Ramos (cell line): ENCODE results near the gene CHN2.
"Not testable (repeated sequence)": the region's sequence is repeated elsewhere in the genome, so short reads cannot be mapped to it uniquely, and the experiment has no call there.

Source experiments
- in situ Hi-C: fragments of 300-500 bp; cut with MboI; formaldehyde crosslinking; loops from one replicate; pipeline ENCODE4 v1.14.3; 2022; ENCODE audit warnings: low sequenced_read_pairs; ENCODE audit not compliant: unreplicated experiment

Gene CHN2

DNA sequence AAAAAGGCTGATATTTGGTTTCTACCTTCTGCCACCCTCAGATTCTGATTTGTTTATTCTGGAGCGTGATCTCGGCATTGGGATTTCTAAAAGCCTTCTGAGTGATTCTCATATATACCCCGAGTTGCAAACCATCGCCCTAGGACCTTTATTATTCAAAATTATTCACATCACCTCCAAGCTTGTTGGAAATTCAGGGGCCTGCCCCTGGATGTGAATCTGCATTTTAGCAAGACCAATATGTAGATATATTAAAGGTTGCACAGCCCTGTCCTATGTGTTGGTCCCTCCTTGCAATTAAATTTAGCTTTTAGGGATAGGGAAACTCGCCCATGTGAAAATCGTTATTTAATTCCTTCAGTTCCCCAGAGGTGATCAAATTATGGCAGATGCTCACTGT, 9.0 kb upstream of the CHN2 start:
- in situ Hi-C loops: no loop called here

DNA sequence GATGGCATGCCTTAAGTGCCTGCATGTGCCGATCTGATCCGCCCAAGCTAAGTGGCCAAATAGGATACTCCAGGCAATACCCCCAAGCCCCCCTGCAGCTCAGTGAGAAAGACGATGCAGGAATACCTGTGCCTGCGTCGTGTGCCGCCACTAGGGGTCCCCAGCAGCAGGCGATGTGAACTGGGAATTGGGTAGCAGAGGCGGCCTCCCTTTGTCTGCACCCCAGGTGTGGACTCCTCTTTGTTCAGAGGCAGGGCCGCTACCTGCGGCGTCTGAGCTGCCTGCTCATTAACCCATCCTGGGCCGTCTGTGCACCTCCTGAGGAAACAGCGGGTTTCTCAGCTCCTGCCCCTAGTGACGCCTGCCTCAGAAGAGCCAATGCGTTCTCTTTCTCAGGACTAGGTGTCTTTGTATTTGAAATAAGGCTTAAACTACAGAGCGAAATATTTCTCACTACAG, 4.8 kb upstream of the CHN2 start:
- in situ Hi-C loops: no loop called here

DNA sequence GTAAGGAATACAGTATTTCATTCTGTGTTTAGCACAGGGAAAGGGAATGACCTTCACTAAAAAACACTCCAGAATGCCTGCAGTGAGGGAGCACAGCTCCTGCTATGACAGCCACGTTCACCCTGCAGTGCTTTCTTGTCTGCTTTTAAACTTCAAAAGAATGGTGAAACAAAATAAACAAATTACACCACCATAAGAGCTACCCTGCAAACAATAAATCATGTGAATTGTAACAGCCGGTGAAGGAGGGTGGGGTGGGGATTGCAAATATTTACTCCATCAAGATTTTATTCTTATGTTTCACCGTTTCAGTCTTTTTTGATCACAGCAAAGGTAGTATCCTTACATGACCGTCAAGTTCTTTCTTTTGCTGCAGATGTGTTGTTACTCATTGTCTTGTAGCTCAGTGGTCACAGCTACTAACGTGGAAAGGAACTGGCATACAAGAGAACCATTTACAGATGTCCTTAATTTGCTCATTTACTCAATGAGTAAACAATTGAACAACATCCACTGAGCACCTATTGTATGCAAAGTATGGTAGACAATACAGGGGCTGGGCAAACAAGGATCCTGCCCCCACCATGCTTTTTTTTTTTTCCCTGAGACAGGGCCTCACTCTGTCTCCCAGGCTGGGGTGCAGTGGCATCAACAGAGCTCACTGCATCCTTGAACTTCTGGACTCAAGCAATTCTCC, 4.1 kb upstream of the CHN2 start:
- in situ Hi-C loops: no loop called here

DNA sequence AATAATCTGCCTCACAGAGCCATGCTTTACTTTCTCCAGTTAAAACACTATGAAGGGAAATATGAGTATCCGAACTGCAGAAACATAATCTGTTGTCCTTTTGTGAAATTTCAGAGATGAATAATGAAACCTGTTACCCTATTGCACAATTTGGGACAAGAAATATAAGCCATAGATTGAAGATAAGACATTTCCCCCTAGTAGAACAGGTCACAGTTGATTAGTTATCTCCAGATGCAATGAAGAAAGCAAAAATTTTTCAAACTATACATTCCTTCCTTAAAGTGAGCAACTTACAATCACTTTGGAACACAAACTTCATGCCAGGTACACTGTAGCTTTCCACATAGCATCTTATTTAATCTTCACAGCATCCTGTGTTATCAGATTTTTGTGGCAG, 2.3 kb upstream of the CHN2 start:
- in situ Hi-C loops: no loop called here

DNA sequence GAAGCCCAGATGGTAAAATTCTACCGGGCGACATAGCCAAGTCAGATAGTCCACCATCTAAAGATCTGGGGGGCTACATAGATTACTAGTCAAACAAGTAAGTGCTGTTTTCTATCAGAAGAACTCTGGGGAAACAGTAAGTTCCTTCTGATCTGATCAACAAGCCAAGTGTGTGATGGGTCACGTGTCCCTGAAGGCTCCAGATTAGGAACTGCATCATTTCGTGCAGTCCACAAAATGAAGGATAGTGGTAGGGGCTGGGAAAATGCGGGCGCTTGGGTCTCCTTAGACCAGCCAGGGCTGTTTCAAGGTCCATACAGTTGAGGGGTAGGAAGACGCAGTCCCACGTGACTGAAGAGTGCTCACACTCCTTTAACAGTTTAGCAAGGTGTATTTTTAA, 1.8 kb upstream of the CHN2 start:
- in situ Hi-C loops: no loop called here

DNA sequence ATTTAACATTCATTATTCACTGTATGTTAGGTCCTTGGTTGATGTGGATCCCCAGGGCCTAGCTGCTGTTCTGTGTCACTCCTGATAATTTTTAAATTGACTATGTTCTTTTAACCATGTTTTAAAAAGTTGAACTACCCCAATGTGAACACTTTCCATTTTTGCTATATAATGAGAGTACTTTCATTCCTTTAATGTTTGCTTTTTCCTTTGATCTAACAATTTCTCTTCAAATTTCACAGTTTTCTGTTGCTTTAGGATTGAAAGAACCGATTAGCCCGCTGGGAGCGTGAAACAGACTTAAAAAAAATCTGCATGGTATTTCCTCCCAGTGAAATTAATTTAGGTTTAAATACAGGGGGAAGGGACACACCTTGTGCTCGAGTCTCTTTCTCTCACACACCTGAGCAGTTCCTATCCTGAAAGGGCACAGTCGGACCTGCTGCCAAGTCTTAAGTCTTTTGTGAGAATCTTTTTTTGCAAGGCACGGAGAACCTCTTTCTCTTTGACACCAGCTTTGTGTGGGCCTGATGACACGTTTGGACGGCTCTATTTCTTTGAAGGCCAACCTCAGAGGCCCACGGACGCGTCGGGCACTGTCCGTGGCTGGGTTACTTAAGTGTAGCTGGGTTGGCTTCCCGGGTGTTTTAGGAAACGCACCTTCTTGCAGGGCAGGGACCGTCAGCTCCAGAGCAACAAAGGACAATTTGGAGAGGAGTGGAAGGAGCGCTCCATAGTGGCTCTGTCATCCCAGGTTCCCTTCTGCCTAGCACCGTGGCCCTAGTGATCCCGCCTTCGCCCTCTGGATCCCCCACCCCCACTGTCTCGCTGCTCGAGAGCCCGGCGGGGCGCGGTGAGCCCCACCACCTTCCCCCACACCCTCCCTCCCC, 1.0 kb upstream of the CHN2 start:
- in situ Hi-C loops: no loop called here

DNA sequence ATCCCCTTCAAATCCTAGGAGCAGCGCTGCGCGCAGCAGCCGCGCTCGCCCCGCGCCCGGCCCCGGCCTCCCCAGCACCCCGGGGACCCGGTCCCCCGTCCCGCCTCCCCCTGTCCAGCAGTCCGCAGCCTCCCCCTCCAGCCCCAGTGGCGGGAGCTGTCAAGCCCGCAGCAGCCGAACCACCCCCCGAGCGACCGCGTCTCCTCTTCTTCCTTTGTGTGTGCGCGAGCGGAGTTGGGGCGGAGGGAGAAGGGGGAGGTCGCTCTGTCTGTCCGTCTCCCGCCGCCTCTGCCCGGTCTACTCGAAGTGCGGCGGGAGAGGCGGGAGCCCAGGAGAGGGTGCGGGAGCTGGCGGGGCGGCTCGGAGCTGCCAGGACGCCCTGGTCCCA, 375 bp upstream of the CHN2 start:
- in situ Hi-C loops: no loop called here

DNA sequence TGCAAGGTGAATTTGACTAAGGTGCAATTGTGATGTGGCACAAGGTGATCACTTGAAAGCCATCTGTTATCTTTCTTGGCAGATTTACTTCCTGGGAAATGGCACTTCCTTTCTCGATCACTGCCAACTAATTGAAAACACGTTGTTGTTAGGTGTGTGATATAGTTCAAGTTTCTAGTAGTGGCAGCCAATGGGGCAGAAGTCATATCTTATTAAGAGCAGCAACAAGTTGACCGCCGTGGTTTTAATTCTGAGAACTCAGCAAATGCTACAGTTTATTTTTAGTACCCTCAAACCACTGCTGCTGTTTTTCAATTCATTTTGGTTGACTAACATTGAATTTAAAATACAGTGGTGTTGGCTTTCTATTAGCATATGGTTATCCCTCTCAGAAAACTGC, 1.6 kb downstream of the CHN2 start:
- in situ Hi-C loops: no loop called here

DNA sequence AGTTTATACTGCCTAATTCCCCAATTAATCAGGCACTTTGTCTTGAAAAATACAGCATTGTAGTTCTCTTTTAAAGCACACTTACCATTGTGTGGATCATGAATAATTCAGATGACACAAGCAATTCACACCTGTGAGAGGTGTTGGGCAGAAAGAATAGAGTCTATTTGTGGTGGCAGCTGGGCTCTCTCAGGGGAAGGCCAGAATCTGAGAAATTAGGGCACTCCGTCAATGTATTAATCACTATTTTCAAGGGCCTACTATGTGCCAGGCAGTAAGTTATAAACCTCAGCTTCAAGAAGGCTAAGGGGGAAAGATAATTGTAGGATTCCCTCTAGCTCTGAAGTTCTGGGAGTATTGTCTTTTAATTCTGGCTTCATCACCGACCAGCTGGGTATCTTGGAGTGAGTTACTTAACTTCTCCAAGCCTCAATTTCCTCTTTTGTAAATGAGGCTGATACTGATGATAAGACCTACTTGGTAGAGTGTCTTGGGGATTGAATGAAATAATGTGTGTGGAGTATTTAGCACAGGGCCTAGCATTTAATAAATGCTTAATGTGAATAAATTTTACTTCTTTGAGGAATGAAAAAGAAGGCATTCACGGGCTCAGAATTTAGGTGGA, 2.5 kb downstream of the CHN2 start:
- in situ Hi-C loops: no loop called here

DNA sequence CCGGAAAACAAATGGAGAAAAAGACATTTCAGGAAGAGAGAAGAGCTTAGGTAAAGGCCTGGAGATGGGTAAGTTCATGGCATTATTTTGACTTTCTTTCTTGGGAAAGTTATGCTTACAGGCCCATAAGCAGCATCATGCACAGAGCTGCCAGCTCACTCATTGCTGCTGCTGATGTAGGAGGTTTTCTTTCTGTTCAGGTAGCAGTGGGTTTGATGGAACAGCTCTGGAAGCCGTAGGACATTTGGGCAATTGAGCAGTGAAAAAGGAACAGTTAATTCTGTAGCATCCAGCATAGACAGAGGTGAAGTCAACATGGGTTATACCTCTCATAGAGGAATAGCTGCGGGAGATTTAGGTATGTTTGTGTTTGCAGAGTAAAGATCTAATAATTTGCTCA, 3.3 kb downstream of the CHN2 start:
- in situ Hi-C loops: no loop called here

DNA sequence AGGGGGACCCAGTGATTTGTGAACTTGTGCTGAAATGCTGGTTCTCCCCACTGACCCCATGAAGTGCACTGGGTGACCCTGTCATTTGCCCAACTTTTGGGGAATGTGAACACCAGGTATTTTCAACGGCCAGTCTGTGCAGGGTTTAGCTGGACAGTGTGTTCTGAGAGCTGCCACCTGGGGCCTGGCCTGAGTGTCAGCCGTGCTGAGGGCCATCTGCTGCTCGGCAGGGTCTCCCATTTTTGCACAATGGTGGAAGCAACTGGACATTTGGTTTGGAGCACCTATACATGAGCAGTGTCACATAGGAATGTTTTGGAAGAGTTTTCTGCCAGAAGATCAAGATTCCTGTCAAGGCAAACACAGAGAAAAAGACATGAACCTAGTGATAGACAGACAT, 5.2 kb downstream of the CHN2 start:
- in situ Hi-C loops: no loop called here

DNA sequence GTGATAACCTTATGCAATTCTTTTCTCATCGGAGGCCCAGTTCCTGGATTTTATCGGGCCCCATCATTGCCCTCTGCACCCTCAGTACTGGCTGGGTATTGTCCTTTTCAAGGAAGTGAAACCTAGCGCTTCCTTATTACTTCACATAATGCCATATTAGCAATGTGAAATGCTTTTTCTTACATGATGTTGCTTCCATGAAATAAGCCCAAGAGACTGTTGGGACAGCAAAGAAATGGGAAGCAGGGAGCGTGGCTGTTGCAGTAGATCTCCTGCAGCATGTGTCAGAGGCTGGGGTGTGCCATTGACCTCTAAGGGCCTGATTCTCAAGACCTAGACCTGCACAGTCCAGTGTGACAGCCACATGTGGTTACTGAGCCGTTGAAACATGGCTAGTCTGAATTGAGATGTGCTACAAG, 8.1 kb downstream of the CHN2 start:
- in situ Hi-C loops: no loop called here

DNA sequence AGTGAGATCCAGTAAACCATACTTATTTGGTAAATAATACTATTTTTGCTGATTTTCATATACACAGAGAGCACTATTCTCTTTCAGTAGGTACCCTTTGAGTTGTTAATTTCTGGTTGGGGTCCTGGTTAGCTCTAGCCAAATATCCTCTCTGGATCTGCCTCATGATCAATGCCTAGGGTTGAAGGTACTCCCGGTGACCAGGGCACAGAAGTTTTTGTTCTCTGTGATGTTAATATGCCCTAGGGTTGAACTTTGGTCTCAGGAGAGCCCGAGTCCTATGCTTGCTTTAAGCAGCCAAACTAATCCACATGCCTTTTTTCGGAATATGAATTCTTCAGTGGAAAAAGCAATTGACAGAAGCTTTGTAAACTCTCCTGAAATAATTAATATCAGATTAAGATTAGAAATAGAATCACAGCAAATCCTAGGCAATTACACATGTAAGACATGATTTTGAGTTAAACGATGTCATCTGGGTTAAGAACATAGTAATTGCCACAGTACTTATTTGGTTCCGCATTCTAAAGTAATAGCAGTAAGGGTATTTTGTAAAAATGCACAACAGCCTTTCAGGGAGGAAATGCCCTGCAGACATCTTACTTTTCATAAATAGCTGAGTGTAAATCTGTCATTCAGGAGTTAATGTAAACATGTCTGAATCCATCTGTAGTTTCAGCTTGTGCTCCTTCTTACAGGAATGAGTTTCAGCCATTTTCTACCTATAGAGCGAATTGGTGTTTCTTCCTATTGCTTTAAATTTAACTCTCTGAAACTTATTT, 10.1 kb downstream of the CHN2 start:
- in situ Hi-C loops: no loop called here

DNA sequence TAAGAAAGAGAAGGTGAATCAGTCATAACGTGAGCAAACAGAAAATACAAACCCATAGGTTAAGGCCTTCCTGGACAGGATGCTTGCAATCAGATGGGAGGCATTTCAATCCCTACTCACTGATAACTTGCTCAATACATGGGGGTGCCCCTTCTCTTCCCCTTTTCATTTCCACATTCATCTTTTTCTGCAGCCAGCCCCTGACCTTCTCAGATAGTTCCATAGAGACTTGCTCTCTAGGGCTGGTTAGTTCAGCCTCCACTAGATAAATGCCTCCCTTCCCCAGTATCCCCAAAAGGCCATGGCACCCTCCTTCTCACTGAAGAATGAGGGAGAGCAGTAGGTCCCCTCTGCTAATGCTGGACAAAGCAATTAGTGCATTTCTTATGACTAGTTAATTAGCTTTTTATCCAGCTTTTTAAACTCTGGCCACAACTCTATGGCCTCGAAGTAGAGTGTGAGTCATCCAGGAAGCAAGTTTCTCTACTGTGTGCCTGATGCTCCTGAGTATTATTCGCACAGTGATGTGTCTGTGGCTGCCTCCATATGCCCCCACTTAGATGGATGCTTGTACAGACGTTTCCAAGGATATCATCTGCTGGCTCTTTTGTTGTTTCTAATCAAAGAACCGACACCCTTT, 12.7 kb downstream of the CHN2 start:
- in situ Hi-C loops: no loop called here

DNA sequence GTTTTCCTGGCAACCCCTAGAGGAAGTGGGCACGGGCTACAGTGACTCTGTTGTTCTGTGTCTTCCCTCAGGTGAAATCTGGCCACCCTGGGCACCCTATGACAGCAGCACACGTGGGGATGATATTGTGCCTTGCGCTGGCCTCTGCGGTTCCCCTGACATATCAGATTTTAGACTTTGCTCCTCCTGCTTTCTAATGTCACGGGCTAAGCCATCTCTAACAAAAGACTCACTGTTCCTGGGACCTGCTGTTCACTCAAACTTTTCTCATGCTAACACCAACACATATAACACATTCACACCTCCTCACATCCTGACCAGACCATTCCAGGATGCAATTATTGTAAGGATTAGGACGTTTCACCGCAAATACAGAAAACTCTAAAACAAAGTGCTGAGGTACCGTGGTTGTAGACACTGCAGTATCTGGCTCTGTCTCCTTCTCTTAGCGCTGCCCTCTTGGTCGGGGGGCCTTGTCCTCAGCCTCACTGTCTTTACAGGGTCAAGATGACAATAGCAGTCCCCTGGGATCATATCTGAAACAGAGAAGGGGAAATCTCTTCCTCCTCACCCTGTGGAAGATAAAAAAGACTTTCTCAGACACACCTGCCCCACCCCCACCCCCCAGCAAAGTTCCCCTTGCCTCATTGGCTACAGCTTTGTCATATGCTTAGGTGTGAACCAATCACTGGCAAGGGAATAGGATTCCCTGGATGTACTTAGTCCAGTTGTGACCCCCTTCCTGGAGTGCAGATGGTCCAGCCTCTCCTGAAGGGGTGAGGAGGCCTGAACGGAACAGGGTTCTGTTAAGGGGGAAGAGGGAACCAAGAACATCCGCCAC, 14.1 kb downstream of the CHN2 start:
- in situ Hi-C loops: no loop called here

DNA sequence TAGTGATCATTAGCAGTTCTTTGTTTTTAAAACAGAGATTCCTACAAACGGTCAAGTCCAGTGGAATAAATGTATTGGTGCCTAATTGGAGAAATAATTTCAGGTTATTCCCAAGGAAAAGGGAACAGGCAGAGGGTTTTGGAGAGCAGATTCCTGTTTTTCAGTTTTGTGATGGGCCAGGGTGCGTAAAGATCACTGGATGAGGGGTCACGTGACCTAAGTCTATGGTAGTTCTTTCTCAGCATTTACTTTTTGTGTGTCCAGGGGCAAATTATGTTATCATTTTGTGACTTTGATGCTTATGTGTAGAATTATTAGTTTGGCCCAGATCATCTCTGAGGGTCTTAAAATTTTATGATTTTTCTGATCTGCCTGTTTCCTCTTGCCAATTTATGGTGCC, 15.2 kb downstream of the CHN2 start:
- in situ Hi-C loops: no loop called here

DNA sequence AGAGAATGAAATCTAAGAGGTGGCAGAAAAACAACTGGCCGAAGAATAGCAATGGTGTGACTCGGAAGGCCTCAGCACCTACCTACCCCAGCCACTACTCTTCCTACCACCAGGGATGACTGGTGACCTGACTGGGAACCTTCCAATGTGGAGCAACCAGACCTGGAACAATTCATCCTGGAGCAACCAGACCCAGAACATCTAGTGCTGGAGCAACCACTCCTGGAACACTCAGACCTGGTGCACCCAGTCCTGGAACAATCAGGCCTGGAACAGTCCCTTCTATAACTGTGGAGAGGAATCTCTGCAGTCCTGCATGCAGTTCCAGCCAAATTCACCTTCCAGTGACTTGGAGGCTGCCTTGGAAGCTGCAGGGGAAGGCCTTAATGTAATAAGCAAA, 18.2 kb downstream of the CHN2 start:
- in situ Hi-C loops: not testable (repeated sequence)

DNA sequence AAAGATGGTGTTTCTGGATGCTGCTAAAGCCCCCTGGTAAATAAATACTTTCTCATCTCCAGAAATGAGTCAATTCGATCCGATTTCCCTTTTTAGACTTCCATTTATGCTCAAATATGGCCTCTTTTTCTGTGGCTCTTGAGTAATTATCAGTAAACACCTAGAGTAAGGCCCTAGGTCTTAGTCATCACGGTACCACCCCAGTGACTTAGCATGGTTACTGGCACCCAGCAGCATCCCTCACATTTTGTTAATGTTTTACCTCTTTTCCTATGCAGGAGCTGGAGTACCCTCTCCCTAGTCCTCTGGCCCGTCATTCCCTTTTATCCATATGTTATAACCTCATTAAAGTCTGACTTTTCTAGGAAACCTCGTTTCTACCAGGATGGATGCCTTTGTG, 19.5 kb downstream of the CHN2 start:
- in situ Hi-C loops: no loop called here

DNA sequence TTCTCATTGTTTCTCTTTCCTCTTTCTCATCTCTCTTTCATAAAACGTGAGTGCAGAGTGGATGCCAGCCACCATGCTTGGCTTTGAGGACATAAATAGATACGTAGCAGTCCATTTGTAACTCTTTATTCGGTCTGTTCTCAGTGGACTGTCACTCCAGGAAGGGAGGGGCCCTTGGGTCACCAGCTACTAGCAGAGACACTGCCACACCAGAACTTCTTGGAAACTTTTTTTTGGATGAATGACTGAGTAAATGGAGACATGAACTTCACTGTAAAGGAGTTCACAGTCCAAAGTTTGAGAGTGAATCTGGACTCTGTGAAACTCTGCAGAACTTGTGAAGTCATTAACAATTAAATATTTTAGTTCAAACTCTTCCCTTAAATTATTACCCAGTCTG, 20.2 kb downstream of the CHN2 start:
- in situ Hi-C loops: no loop called here
